Esophagus squamous epithelium (tissue), 4 donors: ENCODE results near the gene CREB3L2.

Experiments used
- POLR2A ChIP-seq, 4 donors: fragments of 450-650 bp; IDR thresholded peaks; one replicate each; pipeline ENCODE4 v1.6.1; 2017; ENCODE audit warnings: antibody characterized with exemption in 4 of 4, mild to moderate bottlenecking in 4 of 4, moderate library complexity in 3 of 4
- TF ChIP-seq, protein P1 (sequence below), 6 experiments: fragments of 450-650 bp in 4 of 6; fragments of 200-600 bp in 2 of 6; sonication (generic) in 2 of 6; IDR thresholded peaks; one replicate each; pipeline ENCODE4 v1.5.1; 2016 to 2019; ENCODE audit warnings: antibody characterized with exemption in 6 of 6, mild to moderate bottlenecking in 4 of 6, moderate library complexity in 4 of 6

DNA sequence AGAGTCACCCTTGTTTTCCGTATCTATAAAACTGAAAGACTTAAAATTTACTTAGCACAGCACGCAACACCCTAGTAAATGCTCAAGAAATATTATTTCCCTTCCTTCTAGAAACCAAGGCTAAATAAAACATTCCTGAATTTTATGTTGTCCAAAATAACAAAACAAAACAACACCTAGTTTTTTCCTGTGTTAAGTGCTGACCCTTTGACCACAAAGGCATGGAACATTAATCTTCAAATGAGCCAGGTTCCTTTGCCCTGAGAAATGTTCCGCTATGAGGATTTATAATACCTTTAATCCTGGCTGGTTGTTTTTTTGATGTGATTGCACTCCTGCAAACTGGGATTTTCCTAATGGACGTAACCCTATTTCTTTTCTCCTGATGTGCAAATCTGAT, 126.1 kb downstream of the CREB3L2 start:
- TF ChIP-seq, protein P1, sequence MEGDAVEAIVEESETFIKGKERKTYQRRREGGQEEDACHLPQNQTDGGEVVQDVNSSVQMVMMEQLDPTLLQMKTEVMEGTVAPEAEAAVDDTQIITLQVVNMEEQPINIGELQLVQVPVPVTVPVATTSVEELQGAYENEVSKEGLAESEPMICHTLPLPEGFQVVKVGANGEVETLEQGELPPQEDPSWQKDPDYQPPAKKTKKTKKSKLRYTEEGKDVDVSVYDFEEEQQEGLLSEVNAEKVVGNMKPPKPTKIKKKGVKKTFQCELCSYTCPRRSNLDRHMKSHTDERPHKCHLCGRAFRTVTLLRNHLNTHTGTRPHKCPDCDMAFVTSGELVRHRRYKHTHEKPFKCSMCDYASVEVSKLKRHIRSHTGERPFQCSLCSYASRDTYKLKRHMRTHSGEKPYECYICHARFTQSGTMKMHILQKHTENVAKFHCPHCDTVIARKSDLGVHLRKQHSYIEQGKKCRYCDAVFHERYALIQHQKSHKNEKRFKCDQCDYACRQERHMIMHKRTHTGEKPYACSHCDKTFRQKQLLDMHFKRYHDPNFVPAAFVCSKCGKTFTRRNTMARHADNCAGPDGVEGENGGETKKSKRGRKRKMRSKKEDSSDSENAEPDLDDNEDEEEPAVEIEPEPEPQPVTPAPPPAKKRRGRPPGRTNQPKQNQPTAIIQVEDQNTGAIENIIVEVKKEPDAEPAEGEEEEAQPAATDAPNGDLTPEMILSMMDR (IDR thresholded peaks at IDR 0.05): no peak
- TF ChIP-seq POLR2A (IDR thresholded peaks at IDR 0.05): no peak
